Osteocyte (in vitro differentiated cells): ENCODE results near the gene IGF2. TPM values are rescaled to one million over a fixed set of nuclear protein-coding genes. Genes with fewer than 3 reads are reported as not detected.
"Not testable (repeated sequence)": the region's sequence is repeated elsewhere in the genome, so short reads cannot be mapped to it uniquely, and the experiment has no call there.

Source experiments
- DNase-seq: peaks from one replicate; pipeline ENCODE4 v3.0.0; 2021; ENCODE audit warnings: mixed read lengths; ENCODE audit not compliant: unreplicated experiment; ENCODE audit errors: extremely low spot score
- H3K27ac Mint-ChIP-seq: one replicate; pipeline ENCODE4 v1.8.0; 2021; ENCODE audit warnings: mild to moderate bottlenecking, mixed read lengths; ENCODE audit not compliant: unreplicated experiment
- H3K27me3 Mint-ChIP-seq: one replicate; pipeline ENCODE4 v1.8.0; 2021; ENCODE audit warnings: mixed read lengths; ENCODE audit not compliant: unreplicated experiment
- H3K36me3 Mint-ChIP-seq: one replicate; pipeline ENCODE4 v1.8.0; 2021; ENCODE audit warnings: mixed read lengths; ENCODE audit not compliant: unreplicated experiment
- H3K4me1 Mint-ChIP-seq: one replicate; pipeline ENCODE4 v1.8.0; 2021; ENCODE audit warnings: mixed read lengths; ENCODE audit not compliant: unreplicated experiment
- H3K4me3 Mint-ChIP-seq: one replicate; pipeline ENCODE4 v1.8.0; 2021; ENCODE audit warnings: mild to moderate bottlenecking, moderate library complexity, mixed read lengths; ENCODE audit not compliant: unreplicated experiment
- H3K9me3 Mint-ChIP-seq: one replicate; pipeline ENCODE4 v1.8.0; 2021; ENCODE audit warnings: mixed read lengths; ENCODE audit not compliant: unreplicated experiment
- CTCF ChIP-seq: fragments of 200-600 bp; sonication (generic); IDR thresholded peaks from 2 replicates; pipeline ENCODE4 v1.5.0; 2021; ENCODE audit warnings: antibody characterized with exemption, mild to moderate bottlenecking, moderate library complexity
- total RNA-seq: library from RNA; stranded (reverse); gene quantifications from 2 replicates; pipeline ENCODE4 v1.2.1, GENCODE V29; 2021

Gene IGF2
- total RNA-seq, 1 donor from 2014 or later, result 590 TPM

- H3K27ac Mint-ChIP-seq, result no peak overlapping the region
- H3K4me3 Mint-ChIP-seq, result no peak overlapping the region
- peaks cover 3% of the 10 kb centered on the region for H3K27me3 Mint-ChIP-seq
- H3K4me1 Mint-ChIP-seq, result peaks cover 10% of the 10 kb centered on the region
- no peak for TF ChIP-seq CTCF
- H3K9me3 Mint-ChIP-seq, result no peaks in the 10 kb centered on the region
- no peaks in the 10 kb centered on the region for H3K36me3 Mint-ChIP-seq
- DNase-seq, result no peak
These were observed 39.8 kb upstream of the IGF2 start for GRCh38 chr11:2178906-2179494.

- peaks cover 10% of the 10 kb centered on the region for H3K4me1 Mint-ChIP-seq
- H3K27ac Mint-ChIP-seq, H3K4me3 Mint-ChIP-seq, H3K36me3 Mint-ChIP-seq, H3K27me3 Mint-ChIP-seq, H3K9me3 Mint-ChIP-seq, DNase-seq: not testable (repeated sequence)
These were observed 39.0 kb upstream of the IGF2 start for GRCh38 chr11:2178055-2178773.

GRCh38 chr11:2177076-2177475 lies 37.9 kb upstream of the IGF2 start:
- Mint-ChIP-seq H3K27ac (no peak overlapping the region), H3K4me1 (peaks cover 10% of the 10 kb centered on the region), H3K9me3 (no peaks in the 10 kb centered on the region), H3K27me3 (no peaks in the 10 kb centered on the region), H3K4me3 (no peak overlapping the region), H3K36me3 (no peaks in the 10 kb centered on the region)
- no peak for DNase-seq
- no peak for TF ChIP-seq CTCF

- H3K4me3 Mint-ChIP-seq, result no peak overlapping the region
These were observed 37.3 kb upstream of the IGF2 start for GRCh38 chr11:2176389-2176900.

GRCh38 chr11:2175659-2176058 lies 36.5 kb upstream of the IGF2 start:
- Mint-ChIP-seq H3K4me3 (no peak overlapping the region), H3K9me3 (no peaks in the 10 kb centered on the region), H3K27me3 (no peaks in the 10 kb centered on the region), H3K4me1 (peaks cover 10% of the 10 kb centered on the region), H3K27ac (no peak overlapping the region), H3K36me3 (no peaks in the 10 kb centered on the region)
- no peak for TF ChIP-seq CTCF
- DNase-seq, result no peak

More at GRCh38 chr11:2176389-2176900, 37.3 kb upstream of the IGF2 start:
- Mint-ChIP-seq H3K4me1 (peaks cover 10% of the 10 kb centered on the region), H3K27ac (no peak overlapping the region), H3K27me3 (no peaks in the 10 kb centered on the region), H3K36me3 (no peaks in the 10 kb centered on the region), H3K9me3 (no peaks in the 10 kb centered on the region)
- TF ChIP-seq CTCF, result no peak
- DNase-seq, result no peak
